Colonic mucosa (tissue), 4 donors: Measurements from ENCODE around the gene RAD51B. TPM values are rescaled to one million over a fixed set of nuclear protein-coding genes. Genes with fewer than 3 reads are reported as not detected.

Experiments
- DNase-seq: peaks from one replicate; pipeline ENCODE4 v3.0.0-alpha.2; 2020
- H3K27ac ChIP-seq: fragments of 200-600 bp; one replicate; pipeline ENCODE4 v1.8.0; 2021
- H3K27me3 ChIP-seq: fragments of 200-600 bp; one replicate; pipeline ENCODE4 v1.8.0; 2021
- H3K36me3 ChIP-seq: fragments of 200-600 bp; one replicate; pipeline ENCODE4 v1.8.0; 2021
- H3K4me1 ChIP-seq: fragments of 200-600 bp; one replicate; pipeline ENCODE4 v1.8.0; 2021; ENCODE audit warnings: mild to moderate bottlenecking
- H3K4me3 ChIP-seq: fragments of 200-600 bp; one replicate; pipeline ENCODE4 v1.8.0; 2021
- H3K9ac ChIP-seq, 2 donors: one replicate each; pipeline ENCODE4 v1.7.0; 2013; ENCODE audit warnings: control low read depth in 2 of 2, low read depth in 2 of 2, low read length in 2 of 2
- H3K9me3 ChIP-seq: fragments of 200-600 bp; one replicate; pipeline ENCODE4 v1.8.0; 2021
- CTCF ChIP-seq: fragments of 200-600 bp; IDR thresholded peaks from one replicate; pipeline ENCODE4 v1.8.0; 2022; ENCODE audit warnings: antibody characterized with exemption, mild to moderate bottlenecking
- intact Hi-C: fragments of 100-400 bp; cut with DNase I; formaldehyde crosslinking; loops from one replicate; pipeline ENCODE4 v1.14.1; 2022
- total RNA-seq, 2 donors: library from RNA; stranded (reverse); fragmentation: NEBNext Ultra II Directional in 1 of 2; extraction: Animal tissue kit (Norgen Biotek cat#: 25700) in 1 of 2; gene quantifications; one replicate each; pipeline ENCODE4 v1.2.1, GENCODE V29; 2021
- donor health status: healthy.
- donor health status: DM: no; HTN: no; CAD: no.
- donor health status: DM: no; HTN: no; CAD: no.

RAD51B gene
- total RNA-seq, 2 donors from 2014 or later: 12.7 to 22.0 TPM

- Histone ChIP-seq H3K4me1 (no peaks in the 10 kb centered on the region), H3K27ac (no peak overlapping the region), H3K4me3 (no peak overlapping the region), H3K27me3 (no peaks in the 10 kb centered on the region), H3K9me3 (no peaks in the 10 kb centered on the region), H3K36me3 (no peaks in the 10 kb centered on the region), H3K9ac (no peak overlapping the region)
- no peak for TF ChIP-seq CTCF
- intact Hi-C loops: no loop called here
- no peak for DNase-seq
Observed at GRCh38 chr14:68124979-68125731, 305.6 kb downstream of the RAD51B start.

DNA sequence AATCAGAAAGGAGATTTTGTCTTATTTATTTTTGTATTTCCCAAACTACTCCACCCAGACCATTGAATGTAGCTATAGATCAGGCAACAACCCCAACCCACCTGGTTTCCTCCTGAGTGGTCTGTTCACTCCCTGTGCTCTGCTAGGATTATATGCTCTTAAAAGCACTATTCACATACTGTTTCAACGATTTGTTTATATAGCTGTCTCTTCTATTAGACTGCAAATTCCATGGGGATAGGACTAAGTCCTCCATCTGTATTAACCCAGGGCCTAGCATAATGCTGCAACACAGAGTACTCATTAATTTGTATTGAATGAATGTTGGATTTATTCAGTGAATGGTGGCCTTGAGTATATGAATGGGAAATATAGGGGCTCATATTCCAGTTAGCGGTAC lies 307.6 kb downstream of the RAD51B start:
- Histone ChIP-seq H3K27me3 (no peaks in the 10 kb centered on the region), H3K4me1 (no peaks in the 10 kb centered on the region)

DNA sequence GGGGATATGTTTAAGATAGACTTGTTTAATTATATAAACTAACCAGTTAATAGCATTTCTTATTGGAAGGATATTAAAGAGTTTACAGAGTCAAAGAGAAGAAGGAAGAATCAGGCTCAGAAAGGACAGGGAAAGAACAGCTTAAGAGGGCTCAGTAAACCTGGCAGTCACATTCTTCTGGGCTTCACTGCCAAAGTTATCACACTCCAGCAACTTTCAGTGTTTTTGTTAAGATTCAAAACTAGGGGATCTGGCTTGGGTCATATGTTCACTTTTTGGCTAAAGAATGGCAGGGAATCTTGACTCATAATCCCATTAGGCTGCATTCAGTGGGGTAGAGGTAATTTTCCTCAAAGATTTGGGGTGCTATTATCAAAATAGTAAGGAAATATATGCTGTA lies 312.3 kb downstream of the RAD51B start:
- Histone ChIP-seq H3K36me3 (no peaks in the 10 kb centered on the region), H3K9me3 (no peaks in the 10 kb centered on the region), H3K27me3 (no peaks in the 10 kb centered on the region), H3K4me1 (no peaks in the 10 kb centered on the region), H3K4me3 (no peak overlapping the region), H3K9ac (no peak overlapping the region), H3K27ac (no peak overlapping the region)
- DNase-seq: no peak
- TF ChIP-seq CTCF: no peak
- intact Hi-C loops: no loop called here

More for the DNA sequence above, 307.6 kb downstream of the RAD51B start:
- Histone ChIP-seq H3K9me3 (no peaks in the 10 kb centered on the region), H3K9ac (no peak overlapping the region), H3K27ac (no peak overlapping the region), H3K4me3 (no peak overlapping the region), H3K36me3 (no peaks in the 10 kb centered on the region)
- DNase-seq: no peak
- TF ChIP-seq CTCF: no peak
- intact Hi-C loops: no loop called here

- intact Hi-C loops: no loop called here
- Histone ChIP-seq H3K4me3 (no peak overlapping the region), H3K27me3 (no peaks in the 10 kb centered on the region), H3K4me1 (no peaks in the 10 kb centered on the region), H3K36me3 (no peaks in the 10 kb centered on the region), H3K9me3 (no peaks in the 10 kb centered on the region), H3K9ac (no peak overlapping the region), H3K27ac (no peak overlapping the region)
- no peak for TF ChIP-seq CTCF
- DNase-seq: no peak
Observed at GRCh38 chr14:68132563-68133121, 313.1 kb downstream of the RAD51B start.

DNA sequence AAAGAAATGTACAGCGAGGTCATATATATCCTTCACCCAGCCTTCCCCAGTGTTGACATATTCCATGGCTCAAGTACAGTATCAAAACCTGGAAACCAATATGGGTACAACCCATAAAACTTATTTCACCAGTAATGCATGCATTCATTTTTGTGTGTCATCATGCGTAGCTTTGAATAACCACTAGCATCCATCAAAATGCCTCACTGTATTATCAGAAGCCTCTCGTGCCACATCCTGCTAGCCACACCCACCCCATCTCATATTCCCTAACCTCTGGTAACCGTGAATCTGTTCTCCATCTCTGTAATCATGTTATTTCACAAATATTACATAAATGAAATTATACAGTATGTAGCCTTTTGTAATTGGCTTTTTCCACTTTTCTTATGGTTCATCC lies 314.3 kb downstream of the RAD51B start:
- Histone ChIP-seq H3K9me3 (no peaks in the 10 kb centered on the region), H3K27me3 (no peaks in the 10 kb centered on the region), H3K27ac (no peak overlapping the region), H3K9ac (no peak overlapping the region), H3K4me1 (no peaks in the 10 kb centered on the region), H3K36me3 (no peaks in the 10 kb centered on the region), H3K4me3 (no peak overlapping the region)
- intact Hi-C loops: no loop called here
- DNase-seq: no peak
- no peak for TF ChIP-seq CTCF
